ENCODE measurements around the gene RNF114. TPM values are rescaled to one million over a fixed set of nuclear protein-coding genes. Genes with fewer than 3 reads are reported as not detected.

RNF114 gene
- total and polyA plus RNA-seq, 10 of the 15 experiments (the other 5 are each of a cell fraction or from before 2014, with no cell fraction given): 28.0 to 82.3 (median 47.2) TPM

- Histone ChIP-seq H3K9me3 (replicated peaks; ENCODE audit: control insufficient read depth, insufficient read depth, low read length) (no peaks in the 10 kb centered on the region), H3K27me3 (replicated peaks in 1 of 2; ENCODE audit: control insufficient read depth in 2 of 2, insufficient read depth in 2 of 2, low read length in 1 of 2) (no peaks in the 10 kb centered on the region), H3K36me3 (ENCODE audit: control insufficient read depth in 2 of 2, insufficient read depth in 2 of 2, low read length in 1 of 2) (peaks cover 3 to 20% of the 10 kb centered on the region in 2 experiments), H3K27ac (ENCODE audit: control insufficient read depth, insufficient read depth) (no peak overlapping the region), H4K20me1 (ENCODE audit: control insufficient read depth, insufficient read depth) (no peaks in the 10 kb centered on the region), H2AFZ (ENCODE audit: control insufficient read depth, low read depth, low read length) (no peak overlapping the region), H3K4me2 (ENCODE audit: control insufficient read depth, insufficient read depth) (no peak overlapping the region), H3K4me3 (no peak overlapping the region), H3K9ac (ENCODE audit: control insufficient read depth, insufficient read depth, low read length) (no peak overlapping the region), H3K79me2 (ENCODE audit: control insufficient read depth, insufficient read depth, low read length) (no peaks in the 10 kb centered on the region), H3K4me1 (ENCODE audit: control insufficient read depth, insufficient read depth, low read length) (peaks cover 23% of the 10 kb centered on the region)
- TF ChIP-seq SREBF2 (IDR thresholded peaks at IDR 0.05; ENCODE audit: low read length) (no peak), BCLAF1 (IDR thresholded peaks at IDR 0.05) (no peak), MEF2B (IDR thresholded peaks at IDR 0.05; ENCODE audit: partially characterized antibody, poor library complexity, severe bottlenecking) (no peak), YBX1 (IDR thresholded peaks at IDR 0.05) (no peak), BCL11A (IDR thresholded peaks at IDR 0.05; ENCODE audit: low read depth, low read length) (no peak), NR2C2 (IDR thresholded peaks at IDR 0.05; ENCODE audit: borderline replicate concordance, control insufficient read depth, insufficient read length, low read depth) (no peak), RBBP5 (conservative IDR thresholded peaks at IDR 0.05) (no peak)
- ATAC-seq (no peak), FAIRE-seq (no peak), DNase-seq (ENCODE audit: low read depth, low spot score) (no peak)
- intact Hi-C loops (cut with micrococcal nuclease; ENCODE audit: unreplicated experiment) (no loop called here), in situ Hi-C loops (cut with MboI) (no loop called here)
- BruUV-seq (replicated peaks): no TSS peak
- SMC1A ChIA-PET (ENCODE audit: uncharacterized antibody, unreplicated experiment): no interaction called here
- POLR2A ChIA-PET: interaction anchor here (0.6 kb wide), 1 partner anchor 90 kb away, joined by 3 read pairs; no protein-coding TSS in a partner anchor
- WGBS (ENCODE audit: insufficient coverage, insufficient replicate concordance, low lambda C conversion rate, missing lambda C conversion rate): 88% methylated on average over 21 of the region's 21 CpGs
- RAD21 ChIA-PET (ENCODE audit: unreplicated experiment): no interaction called here
- CTCF ChIA-PET: interaction anchor here (0.5 to 2.8 kb wide), 6 partner anchors 12 to 280 kb away, joined by 3 to 21 read pairs (median 4); no protein-coding TSS in a partner anchor
These were observed 45.5 kb upstream of the RNF114 start for GRCh38 chr20:49890471-49891361.

Data from GM12878 (cell line).